Hematopoietic multipotent progenitor cell (in vitro differentiated cells): ENCODE data around the gene TADA2A. TPM values are rescaled to one million over a fixed set of nuclear protein-coding genes. Genes with fewer than 3 reads are reported as not detected.
"Not testable (repeated sequence)": the region's sequence is repeated elsewhere in the genome, so short reads cannot be mapped to it uniquely, and the experiment has no call there.

Experiments
- DNase-seq, 3 donors: peaks; one replicate each; pipeline ENCODE4 v3.0.0-alpha.2; 2011 to 2015; ENCODE audit warnings: low read depth in 2 of 3, low spot score in 2 of 3
- total RNA-seq: library from RNA; depleted of rRNA; stranded (reverse); fragments of >200 nt; gene quantifications from one replicate; pipeline ENCODE4 v1.2.3, GENCODE V29; 2012

Gene TADA2A
- total RNA-seq, 1 donor, result 10.5 TPM

GRCh38 chr17:37490022-37490587 lies 83.4 kb downstream of the TADA2A start:
- DNase-seq, result peak; percentile 48 to 91 (median 82)

- DNase-seq, result peak in 2 of 3 donors; percentile 11 to 14
Measured at GRCh38 chr17:37490638-37491614, 84.2 kb downstream of the TADA2A start.

GRCh38 chr17:37492167-37492566 lies 85.5 kb downstream of the TADA2A start:
- DNase-seq, result no peak

GRCh38 chr17:37493249-37494027 lies 86.8 kb downstream of the TADA2A start:
- no peak for DNase-seq

GRCh38 chr17:37494401-37494831 lies 87.7 kb downstream of the TADA2A start:
- DNase-seq, result no peak

- DNase-seq, result no peak
Measured at GRCh38 chr17:37494971-37495370, 88.3 kb downstream of the TADA2A start.

- no peak for DNase-seq
Measured at GRCh38 chr17:37500378-37500777, 93.7 kb downstream of the TADA2A start.

GRCh38 chr17:37502009-37502936 lies 95.6 kb downstream of the TADA2A start:
- DNase-seq, result no peak

- DNase-seq, result no peak
Measured at GRCh38 chr17:37503148-37503547, 96.5 kb downstream of the TADA2A start.

- no peak for DNase-seq
Measured at GRCh38 chr17:37505333-37505732, 98.6 kb downstream of the TADA2A start.

- peak in 2 of 3 donors; percentile 30 to 44 for DNase-seq
Measured at GRCh38 chr17:37506678-37507077, 100.0 kb downstream of the TADA2A start.

GRCh38 chr17:37507111-37507510 lies 100.4 kb downstream of the TADA2A start:
- DNase-seq, result no peak

GRCh38 chr17:37510056-37510455 lies 103.4 kb downstream of the TADA2A start:
- DNase-seq, result no peak

GRCh38 chr17:37511642-37512041 lies 105.0 kb downstream of the TADA2A start:
- DNase-seq, result not testable (repeated sequence)

- DNase-seq, result no peak
Measured at GRCh38 chr17:37512442-37513068, 105.9 kb downstream of the TADA2A start.

- no peak for DNase-seq
Measured at GRCh38 chr17:37513711-37514110, 107.0 kb downstream of the TADA2A start.

- no peak for DNase-seq
Measured at GRCh38 chr17:37516127-37516571, 109.5 kb downstream of the TADA2A start.

- no peak for DNase-seq
Measured at GRCh38 chr17:37517881-37518280, 111.2 kb downstream of the TADA2A start.

GRCh38 chr17:37518826-37519225 lies 112.1 kb downstream of the TADA2A start:
- DNase-seq, result peak in 2 of 3 donors; percentile 16 to 31
